ENCODE data around the gene ADAMTSL1.

ADAMTSL1 gene

DNA sequence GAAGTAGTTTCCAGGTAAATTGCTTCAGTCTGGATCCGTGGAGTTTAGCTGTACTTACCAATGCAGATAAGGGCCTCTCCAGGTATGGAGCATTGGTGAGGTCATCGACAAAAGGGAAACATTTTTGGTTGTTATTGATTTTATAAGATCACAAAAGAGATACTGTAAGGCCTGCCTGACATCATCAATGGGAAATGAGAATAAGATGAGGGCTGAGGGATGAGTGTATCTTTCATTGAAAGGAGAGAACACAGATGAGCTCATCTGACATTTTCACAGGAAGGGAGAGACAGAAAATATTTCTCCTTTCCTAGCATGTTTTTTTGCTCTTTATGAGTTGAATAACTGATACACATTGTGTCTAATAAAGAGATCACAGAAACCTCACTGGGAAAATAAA, 325.5 kb downstream of the ADAMTSL1 start:
- H3K4me1 Mint-ChIP-seq, result peaks cover 22% of the 10 kb centered on the region
- TF ChIP-seq, protein P1, sequence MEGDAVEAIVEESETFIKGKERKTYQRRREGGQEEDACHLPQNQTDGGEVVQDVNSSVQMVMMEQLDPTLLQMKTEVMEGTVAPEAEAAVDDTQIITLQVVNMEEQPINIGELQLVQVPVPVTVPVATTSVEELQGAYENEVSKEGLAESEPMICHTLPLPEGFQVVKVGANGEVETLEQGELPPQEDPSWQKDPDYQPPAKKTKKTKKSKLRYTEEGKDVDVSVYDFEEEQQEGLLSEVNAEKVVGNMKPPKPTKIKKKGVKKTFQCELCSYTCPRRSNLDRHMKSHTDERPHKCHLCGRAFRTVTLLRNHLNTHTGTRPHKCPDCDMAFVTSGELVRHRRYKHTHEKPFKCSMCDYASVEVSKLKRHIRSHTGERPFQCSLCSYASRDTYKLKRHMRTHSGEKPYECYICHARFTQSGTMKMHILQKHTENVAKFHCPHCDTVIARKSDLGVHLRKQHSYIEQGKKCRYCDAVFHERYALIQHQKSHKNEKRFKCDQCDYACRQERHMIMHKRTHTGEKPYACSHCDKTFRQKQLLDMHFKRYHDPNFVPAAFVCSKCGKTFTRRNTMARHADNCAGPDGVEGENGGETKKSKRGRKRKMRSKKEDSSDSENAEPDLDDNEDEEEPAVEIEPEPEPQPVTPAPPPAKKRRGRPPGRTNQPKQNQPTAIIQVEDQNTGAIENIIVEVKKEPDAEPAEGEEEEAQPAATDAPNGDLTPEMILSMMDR (IDR thresholded peaks at IDR 0.05), result no peak
- H3K27ac Mint-ChIP-seq, result no peak overlapping the region
- H3K4me3 Mint-ChIP-seq, result no peak overlapping the region
- peaks cover 3% of the 10 kb centered on the region for H3K27me3 Mint-ChIP-seq (ENCODE audit: low read depth, poor library complexity)
- peaks cover 4% of the 10 kb centered on the region for H3K9me3 Mint-ChIP-seq
- H3K36me3 Mint-ChIP-seq (ENCODE audit: low read depth), result no peaks in the 10 kb centered on the region
- DNase-seq, result no peak

GRCh38 chr9:18800579-18800978, 326.6 kb downstream of the ADAMTSL1 start:
- DNase-seq, result no peak
- Mint-ChIP-seq H3K27ac (no peak overlapping the region), H3K9me3 (peaks cover 4% of the 10 kb centered on the region), H3K27me3 (ENCODE audit: low read depth, poor library complexity) (peaks cover 1% of the 10 kb centered on the region), H3K36me3 (ENCODE audit: low read depth) (no peaks in the 10 kb centered on the region), H3K4me1 (peaks cover 22% of the 10 kb centered on the region), H3K4me3 (no peak overlapping the region)
- TF ChIP-seq, protein P1 (IDR thresholded peaks at IDR 0.05), result no peak

GRCh38 chr9:18805386-18805785, 331.4 kb downstream of the ADAMTSL1 start:
- H3K27ac Mint-ChIP-seq, result no peak overlapping the region
- H3K27me3 Mint-ChIP-seq (ENCODE audit: low read depth, poor library complexity), result no peaks in the 10 kb centered on the region
- no peaks in the 10 kb centered on the region for H3K36me3 Mint-ChIP-seq (ENCODE audit: low read depth)
- DNase-seq, result no peak
- peaks cover 4% of the 10 kb centered on the region for H3K9me3 Mint-ChIP-seq
- TF ChIP-seq, protein P1 (IDR thresholded peaks at IDR 0.05), result no peak
- H3K4me3 Mint-ChIP-seq, result no peak overlapping the region
- H3K4me1 Mint-ChIP-seq, result peaks cover 8% of the 10 kb centered on the region

DNA sequence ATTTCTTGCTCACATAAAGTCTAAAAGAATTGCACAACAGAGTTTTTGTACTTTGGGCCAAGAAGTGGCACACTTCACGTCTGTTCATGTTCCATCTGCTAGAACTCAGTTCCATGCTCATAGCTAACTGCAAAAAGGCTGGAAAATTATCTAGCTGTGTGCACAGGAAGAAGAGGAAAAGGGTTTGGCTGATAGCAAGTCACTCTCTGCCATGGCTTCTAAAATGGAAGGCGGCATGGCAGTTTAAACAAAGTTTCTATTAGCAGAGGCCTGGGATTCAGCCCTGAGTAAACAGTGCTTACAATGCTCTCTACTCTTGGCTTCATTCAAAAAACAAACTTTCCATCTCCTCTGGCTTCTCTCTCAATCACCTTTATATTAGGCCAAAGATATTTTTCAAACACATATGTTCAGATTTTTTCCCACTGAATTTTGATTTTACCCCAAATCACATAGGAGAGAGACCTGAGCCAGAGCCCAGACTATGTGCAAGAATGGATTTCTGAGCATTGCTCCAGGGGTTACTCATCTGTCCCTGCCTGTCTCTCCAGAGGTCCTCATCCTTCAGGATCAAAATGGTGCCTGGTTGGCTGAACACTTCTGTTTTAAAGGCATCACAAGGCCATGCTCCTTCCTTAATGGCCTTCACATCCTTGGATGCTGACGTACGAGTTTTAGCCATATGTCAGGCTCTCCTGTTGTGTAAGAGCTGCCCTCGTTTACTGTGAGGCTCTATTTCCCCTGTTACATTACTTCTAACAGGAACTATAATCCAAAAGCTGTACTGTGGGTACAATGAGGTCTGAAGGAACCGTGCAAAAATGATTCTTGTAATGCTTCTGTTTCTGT, 332.5 kb downstream of the ADAMTSL1 start:
- Mint-ChIP-seq H3K27me3 (ENCODE audit: low read depth, poor library complexity) (no peaks in the 10 kb centered on the region), H3K4me1 (peaks cover 8% of the 10 kb centered on the region), H3K27ac (no peak overlapping the region), H3K4me3 (no peak overlapping the region), H3K9me3 (peaks cover 6% of the 10 kb centered on the region), H3K36me3 (ENCODE audit: low read depth) (no peaks in the 10 kb centered on the region)
- DNase-seq, result no peak
- TF ChIP-seq, protein P1 (IDR thresholded peaks at IDR 0.05), result no peak

DNA sequence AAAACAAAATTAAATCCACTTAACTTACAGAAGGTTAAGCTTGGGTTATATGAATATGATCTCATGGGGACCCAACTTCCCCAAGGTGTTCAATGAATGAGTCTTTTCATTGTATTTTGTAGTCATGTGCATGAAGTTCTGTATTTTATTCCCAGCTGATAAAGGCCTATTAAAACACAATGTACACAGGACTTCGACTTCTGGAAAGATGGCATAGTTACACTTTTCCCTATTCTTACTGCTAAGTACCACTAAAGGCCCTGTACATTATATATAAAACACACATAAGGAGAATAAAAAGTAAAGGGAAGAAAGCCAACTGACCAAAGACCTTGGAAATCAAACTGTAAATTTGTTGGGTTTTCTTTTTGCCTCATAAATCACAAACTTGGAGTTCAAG, 336.6 kb downstream of the ADAMTSL1 start:
- H3K4me1 Mint-ChIP-seq, result peaks cover 8% of the 10 kb centered on the region
- no peaks in the 10 kb centered on the region for H3K36me3 Mint-ChIP-seq (ENCODE audit: low read depth)
- H3K9me3 Mint-ChIP-seq, result peaks cover 20% of the 10 kb centered on the region
- no peaks in the 10 kb centered on the region for H3K27me3 Mint-ChIP-seq (ENCODE audit: low read depth, poor library complexity)
- DNase-seq, result no peak
- H3K4me3 Mint-ChIP-seq, result no peak overlapping the region
- TF ChIP-seq, protein P1 (IDR thresholded peaks at IDR 0.05), result no peak
- H3K27ac Mint-ChIP-seq, result no peak overlapping the region

- H3K27ac Mint-ChIP-seq, result no peak overlapping the region
- H3K27me3 Mint-ChIP-seq (ENCODE audit: low read depth, poor library complexity), result no peaks in the 10 kb centered on the region
- TF ChIP-seq, protein P1 (IDR thresholded peaks at IDR 0.05), result no peak
- no peak overlapping the region for H3K4me3 Mint-ChIP-seq
- H3K9me3 Mint-ChIP-seq, result peaks cover 20% of the 10 kb centered on the region
- no peak for DNase-seq
- no peaks in the 10 kb centered on the region for H3K36me3 Mint-ChIP-seq (ENCODE audit: low read depth)
- H3K4me1 Mint-ChIP-seq, result peaks cover 8% of the 10 kb centered on the region
These were observed 337.2 kb downstream of the ADAMTSL1 start for GRCh38 chr9:18811171-18811570.
